ENCODE data around the gene IMMP2L. TPM values are rescaled to one million over a fixed set of nuclear protein-coding genes. Genes with fewer than 3 reads are reported as not detected.
"Not testable (repeated sequence)": the region's sequence is repeated elsewhere in the genome, so short reads cannot be mapped to it uniquely, and the experiment has no call there.

Gene IMMP2L
- total RNA-seq, 4 donors from 2014 or later: 12.4 to 31.7 (median 22.8) TPM

GRCh38 chr7:111076205-111076604 is 486.1 kb downstream of the IMMP2L start:
- DNase-seq (ENCODE audit: low spot score) (no peak), ATAC-seq (ENCODE audit: low FRiP score) (no peak)
- TF ChIP-seq CTCF (IDR thresholded peaks at IDR 0.05): no peak

- TF ChIP-seq CTCF (IDR thresholded peaks at IDR 0.05): no peak
- DNase-seq (ENCODE audit: low spot score): no peak
- no peak for ATAC-seq (ENCODE audit: low FRiP score)
These were observed 486.8 kb downstream of the IMMP2L start for GRCh38 chr7:111075498-111075897.

- no peak for ATAC-seq (ENCODE audit: low FRiP score)
- no peak for DNase-seq (ENCODE audit: low spot score)
- TF ChIP-seq CTCF (IDR thresholded peaks at IDR 0.05): no peak
These were observed 487.5 kb downstream of the IMMP2L start for GRCh38 chr7:111074748-111075146.

- no peak for TF ChIP-seq CTCF (IDR thresholded peaks at IDR 0.05)
- ATAC-seq (ENCODE audit: low FRiP score) (no peak), DNase-seq (ENCODE audit: low spot score) (no peak)
These were observed 488.1 kb downstream of the IMMP2L start for GRCh38 chr7:111074071-111074747.

GRCh38 chr7:111072658-111073057 is 489.6 kb downstream of the IMMP2L start:
- not testable (repeated sequence) for ATAC-seq (ENCODE audit: low FRiP score); DNase-seq (ENCODE audit: low spot score)

- ATAC-seq (ENCODE audit: low FRiP score): no peak
- TF ChIP-seq CTCF (IDR thresholded peaks at IDR 0.05): no peak
- no peak for DNase-seq (ENCODE audit: low spot score)
These were observed 490.7 kb downstream of the IMMP2L start for GRCh38 chr7:111071556-111071955.

GRCh38 chr7:111068618-111069017 is 493.7 kb downstream of the IMMP2L start:
- DNase-seq (ENCODE audit: low spot score) (no peak), ATAC-seq (ENCODE audit: low FRiP score) (no peak)
- TF ChIP-seq CTCF (IDR thresholded peaks at IDR 0.05): no peak
